ENCODE data around the gene INTS1.

- TF ChIP-seq EZH2 (IDR thresholded peaks at IDR 0.05; ENCODE audit: borderline replicate concordance) (no peak), EZH2phosphoT487 (IDR thresholded peaks at IDR 0.05; ENCODE audit: low read depth, severe bottlenecking, unreplicated experiment) (no peak)
- TF ChIP-seq, protein P1, sequence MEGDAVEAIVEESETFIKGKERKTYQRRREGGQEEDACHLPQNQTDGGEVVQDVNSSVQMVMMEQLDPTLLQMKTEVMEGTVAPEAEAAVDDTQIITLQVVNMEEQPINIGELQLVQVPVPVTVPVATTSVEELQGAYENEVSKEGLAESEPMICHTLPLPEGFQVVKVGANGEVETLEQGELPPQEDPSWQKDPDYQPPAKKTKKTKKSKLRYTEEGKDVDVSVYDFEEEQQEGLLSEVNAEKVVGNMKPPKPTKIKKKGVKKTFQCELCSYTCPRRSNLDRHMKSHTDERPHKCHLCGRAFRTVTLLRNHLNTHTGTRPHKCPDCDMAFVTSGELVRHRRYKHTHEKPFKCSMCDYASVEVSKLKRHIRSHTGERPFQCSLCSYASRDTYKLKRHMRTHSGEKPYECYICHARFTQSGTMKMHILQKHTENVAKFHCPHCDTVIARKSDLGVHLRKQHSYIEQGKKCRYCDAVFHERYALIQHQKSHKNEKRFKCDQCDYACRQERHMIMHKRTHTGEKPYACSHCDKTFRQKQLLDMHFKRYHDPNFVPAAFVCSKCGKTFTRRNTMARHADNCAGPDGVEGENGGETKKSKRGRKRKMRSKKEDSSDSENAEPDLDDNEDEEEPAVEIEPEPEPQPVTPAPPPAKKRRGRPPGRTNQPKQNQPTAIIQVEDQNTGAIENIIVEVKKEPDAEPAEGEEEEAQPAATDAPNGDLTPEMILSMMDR (IDR thresholded peaks at IDR 0.05; ENCODE audit: poor library complexity): no peak
Measured at GRCh38 chr7:1424041-1424440, 80.1 kb downstream of the INTS1 start.

Data from hepatocyte (in vitro differentiated cells).